ENCODE measurements around the gene CRIP1.

The CRIP1 gene

DNA sequence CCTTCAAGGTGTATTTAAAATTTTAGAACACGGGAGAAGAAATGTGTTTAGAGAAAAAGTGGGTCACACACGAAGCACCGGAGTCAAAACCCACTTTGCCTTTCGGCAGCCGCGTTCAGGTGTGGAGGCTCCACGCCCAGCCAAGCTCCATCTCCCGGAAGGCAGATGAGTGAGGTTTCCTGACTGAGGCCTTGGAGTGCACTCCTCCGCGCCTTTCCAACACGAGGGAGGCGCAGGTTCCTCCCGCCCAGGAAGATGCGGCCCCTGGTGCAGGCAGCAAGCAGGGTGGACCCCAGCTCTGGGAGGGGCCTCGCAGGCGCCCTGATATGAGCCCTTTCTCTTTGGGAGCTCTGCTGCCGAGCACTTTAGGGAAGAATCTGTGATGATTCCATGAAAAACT is 44.6 kb upstream of the CRIP1 start:
- Histone ChIP-seq H3K36me3 (ENCODE audit: control insufficient read depth in 1 of 2, insufficient read depth in 2 of 2, low read depth in 1 of 2, low read length in 2 of 2) (peaks cover 19 to 77% of the 10 kb centered on the region in 2 experiments), H3K4ac (ENCODE audit: low read depth in 1 of 2, low read length in 2 of 2) (no peak overlapping the region), H3K4me2 (ENCODE audit: low read length, poor library complexity, severe bottlenecking) (no peak overlapping the region), H3K4me3 (ENCODE audit: insufficient read depth in 1 of 2, low read depth in 1 of 2, low read length in 2 of 2) (no peak overlapping the region), H3K14ac (ENCODE audit: low read length in 2 of 2) (no peak overlapping the region), H2AFZ (ENCODE audit: low read depth, low read length) (no peak overlapping the region), H3K79me1 (replicated peaks; ENCODE audit: low read length, poor library complexity, severe bottlenecking) (peaks cover 55% of the 10 kb centered on the region), H3K27me3 (ENCODE audit: control insufficient read depth in 1 of 2, insufficient read depth in 1 of 2, low read length in 2 of 2) (no peaks in the 10 kb centered on the region), H3K4me1 (ENCODE audit: control insufficient read depth, insufficient read depth, low read depth, low read length) (peaks cover 17% of the 10 kb centered on the region), H2BK15ac (ENCODE audit: low read depth, poor library complexity, severe bottlenecking) (no peak overlapping the region), H4K91ac (ENCODE audit: low read length) (no peak overlapping the region), H3K18ac (ENCODE audit: low read depth in 1 of 2, low read length in 2 of 2) (no peak overlapping the region), H3K23ac (ENCODE audit: low read length in 2 of 2) (no peak overlapping the region), H3K9ac (ENCODE audit: low read length) (no peak overlapping the region), H2BK120ac (ENCODE audit: low read depth, low read length) (no peak overlapping the region), H3K27ac (ENCODE audit: low read length, poor library complexity, severe bottlenecking) (no peak overlapping the region), H4K8ac (ENCODE audit: low read length) (no peak overlapping the region), H2BK12ac (ENCODE audit: low read length in 2 of 2) (no peak overlapping the region), H3K9me3 (ENCODE audit: control insufficient read depth, low read length) (no peaks in the 10 kb centered on the region), H2AK5ac (ENCODE audit: low read length, severe bottlenecking) (no peak overlapping the region), H2BK5ac (ENCODE audit: low read depth, low read length, poor library complexity, severe bottlenecking) (no peak overlapping the region)
- 86% methylated on average over 17 of the region's 17 CpGs for WGBS
- no peak for DNase-seq

DNA sequence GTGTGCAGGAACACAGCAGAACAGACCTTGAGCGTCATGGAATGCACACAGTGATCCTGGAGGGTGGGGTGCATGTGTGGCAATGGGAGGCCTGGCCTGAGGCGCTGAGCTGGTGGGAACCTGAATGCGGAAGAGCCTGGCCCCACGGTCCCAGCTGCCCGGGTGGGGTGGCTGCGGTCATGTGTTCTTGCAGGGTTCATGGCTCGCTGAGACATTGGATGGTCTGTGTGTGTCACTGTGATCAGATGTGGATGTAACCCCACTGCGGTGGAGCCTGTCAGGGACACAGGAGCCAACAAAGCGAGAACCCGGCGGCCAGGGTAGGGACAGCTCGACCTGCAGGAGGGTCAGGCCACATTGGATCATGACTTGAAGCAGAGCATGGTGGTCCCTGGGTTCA is 43.9 kb upstream of the CRIP1 start:
- Histone ChIP-seq H3K9me3 (ENCODE audit: control insufficient read depth, low read length) (no peaks in the 10 kb centered on the region), H3K4me3 (ENCODE audit: insufficient read depth in 1 of 2, low read depth in 1 of 2, low read length in 2 of 2) (no peak overlapping the region), H3K23ac (ENCODE audit: low read length in 2 of 2) (no peak overlapping the region), H3K27ac (ENCODE audit: low read length, poor library complexity, severe bottlenecking) (no peak overlapping the region), H3K4ac (ENCODE audit: low read depth in 1 of 2, low read length in 2 of 2) (no peak overlapping the region), H4K91ac (ENCODE audit: low read length) (no peak overlapping the region), H3K27me3 (ENCODE audit: control insufficient read depth in 1 of 2, insufficient read depth in 1 of 2, low read length in 2 of 2) (no peaks in the 10 kb centered on the region), H2BK12ac (ENCODE audit: low read length in 2 of 2) (no peak overlapping the region), H3K14ac (ENCODE audit: low read length in 2 of 2) (no peak overlapping the region), H3K4me2 (ENCODE audit: low read length, poor library complexity, severe bottlenecking) (no peak overlapping the region), H3K4me1 (ENCODE audit: control insufficient read depth, insufficient read depth, low read depth, low read length) (peaks cover 21% of the 10 kb centered on the region), H2BK5ac (ENCODE audit: low read depth, low read length, poor library complexity, severe bottlenecking) (no peak overlapping the region), H3K9ac (ENCODE audit: low read length) (no peak overlapping the region), H2AFZ (ENCODE audit: low read depth, low read length) (no peak overlapping the region), H3K79me1 (replicated peaks; ENCODE audit: low read length, poor library complexity, severe bottlenecking) (peaks cover 60% of the 10 kb centered on the region), H2AK5ac (ENCODE audit: low read length, severe bottlenecking) (no peak overlapping the region), H4K8ac (ENCODE audit: low read length) (no peak overlapping the region), H2BK15ac (ENCODE audit: low read depth, poor library complexity, severe bottlenecking) (no peak overlapping the region), H3K36me3 (ENCODE audit: control insufficient read depth in 1 of 2, insufficient read depth in 2 of 2, low read depth in 1 of 2, low read length in 2 of 2) (peaks cover 19 to 77% of the 10 kb centered on the region in 2 experiments), H3K18ac (ENCODE audit: low read depth in 1 of 2, low read length in 2 of 2) (no peak overlapping the region), H2BK120ac (ENCODE audit: low read depth, low read length) (no peak overlapping the region)
- DNase-seq = no peak
- WGBS = 84% methylated on average over 12 of the region's 12 CpGs

- H3K79me1 ChIP-seq (replicated peaks; ENCODE audit: low read length, poor library complexity, severe bottlenecking) = peaks cover 60% of the 10 kb centered on the region
- WGBS = 96% methylated on average over 16 of the region's 17 CpGs
- H4K8ac ChIP-seq (ENCODE audit: low read length) = peak overlapping the region; percentile 40
- no peak overlapping the region for H2BK120ac ChIP-seq (ENCODE audit: low read depth, low read length)
- no peak overlapping the region for H3K4ac ChIP-seq (ENCODE audit: low read depth in 1 of 2, low read length in 2 of 2)
- H3K36me3 ChIP-seq (ENCODE audit: control insufficient read depth in 1 of 2, insufficient read depth in 2 of 2, low read depth in 1 of 2, low read length in 2 of 2) = peaks cover 19 to 77% of the 10 kb centered on the region in 2 experiments
- no peak overlapping the region for H3K23ac ChIP-seq (ENCODE audit: low read length in 2 of 2)
- H3K9ac ChIP-seq (ENCODE audit: low read length) = no peak overlapping the region
- H3K4me3 ChIP-seq (ENCODE audit: insufficient read depth in 1 of 2, low read depth in 1 of 2, low read length in 2 of 2) = no peak overlapping the region
- H2AFZ ChIP-seq (ENCODE audit: low read depth, low read length) = no peak overlapping the region
- H3K27me3 ChIP-seq (ENCODE audit: control insufficient read depth in 1 of 2, insufficient read depth in 1 of 2, low read length in 2 of 2) = no peaks in the 10 kb centered on the region
- no peak overlapping the region for H3K18ac ChIP-seq (ENCODE audit: low read depth in 1 of 2, low read length in 2 of 2)
- peaks cover 21% of the 10 kb centered on the region for H3K4me1 ChIP-seq (ENCODE audit: control insufficient read depth, insufficient read depth, low read depth, low read length)
- H3K14ac ChIP-seq (ENCODE audit: low read length in 2 of 2) = no peak overlapping the region
- no peaks in the 10 kb centered on the region for H3K9me3 ChIP-seq (ENCODE audit: control insufficient read depth, low read length)
- H2BK5ac ChIP-seq (ENCODE audit: low read depth, low read length, poor library complexity, severe bottlenecking) = no peak overlapping the region
- H3K4me2 ChIP-seq (ENCODE audit: low read length, poor library complexity, severe bottlenecking) = no peak overlapping the region
- no peak overlapping the region for H2AK5ac ChIP-seq (ENCODE audit: low read length, severe bottlenecking)
- H2BK12ac ChIP-seq (ENCODE audit: low read length in 2 of 2) = no peak overlapping the region
- no peak for DNase-seq
- peak overlapping the region; percentile 54 for H4K91ac ChIP-seq (ENCODE audit: low read length)
- no peak overlapping the region for H2BK15ac ChIP-seq (ENCODE audit: low read depth, poor library complexity, severe bottlenecking)
- no peak overlapping the region for H3K27ac ChIP-seq (ENCODE audit: low read length, poor library complexity, severe bottlenecking)
Observed at GRCh38 chr14:105444859-105445258, 41.8 kb upstream of the CRIP1 start.

DNA sequence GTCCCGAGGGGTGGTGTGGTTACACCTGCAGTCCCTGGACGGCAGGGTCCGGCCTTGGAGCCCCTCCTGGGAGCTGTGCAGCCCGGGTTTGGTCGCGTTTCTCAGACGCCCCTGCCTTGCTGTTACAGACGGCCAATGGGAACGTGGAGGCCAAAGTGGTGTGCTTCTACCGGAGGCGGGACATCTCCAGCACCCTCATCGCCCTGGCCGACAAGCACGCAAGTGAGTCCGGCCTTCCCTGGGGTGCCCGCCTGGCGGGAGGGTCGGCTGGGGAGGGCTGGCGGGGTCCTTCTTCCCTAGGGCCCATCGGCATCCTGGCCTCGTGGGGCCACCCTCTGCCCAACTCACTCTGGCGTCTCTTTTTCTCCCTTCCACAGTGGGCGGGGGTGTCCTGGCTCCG is 41.4 kb upstream of the CRIP1 start:
- Histone ChIP-seq H3K14ac (ENCODE audit: low read length in 2 of 2) (no peak overlapping the region), H3K36me3 (ENCODE audit: control insufficient read depth in 1 of 2, insufficient read depth in 2 of 2, low read depth in 1 of 2, low read length in 2 of 2) (peaks cover 23 to 77% of the 10 kb centered on the region in 2 experiments), H2AFZ (ENCODE audit: low read depth, low read length) (no peak overlapping the region), H3K23ac (ENCODE audit: low read length in 2 of 2) (no peak overlapping the region), H2BK5ac (ENCODE audit: low read depth, low read length, poor library complexity, severe bottlenecking) (no peak overlapping the region), H3K79me1 (replicated peaks; ENCODE audit: low read length, poor library complexity, severe bottlenecking) (peaks cover 58% of the 10 kb centered on the region), H3K4me2 (ENCODE audit: low read length, poor library complexity, severe bottlenecking) (no peak overlapping the region), H3K27ac (ENCODE audit: low read length, poor library complexity, severe bottlenecking) (no peak overlapping the region), H3K27me3 (ENCODE audit: control insufficient read depth in 1 of 2, insufficient read depth in 1 of 2, low read length in 2 of 2) (no peaks in the 10 kb centered on the region), H4K91ac (ENCODE audit: low read length) (no peak overlapping the region), H2BK12ac (ENCODE audit: low read length in 2 of 2) (no peak overlapping the region), H3K9ac (ENCODE audit: low read length) (no peak overlapping the region), H4K8ac (ENCODE audit: low read length) (no peak overlapping the region), H3K4me1 (ENCODE audit: control insufficient read depth, insufficient read depth, low read depth, low read length) (peaks cover 16% of the 10 kb centered on the region), H3K4ac (ENCODE audit: low read depth in 1 of 2, low read length in 2 of 2) (no peak overlapping the region), H2BK120ac (ENCODE audit: low read depth, low read length) (no peak overlapping the region), H3K18ac (ENCODE audit: low read depth in 1 of 2, low read length in 2 of 2) (no peak overlapping the region), H2BK15ac (ENCODE audit: low read depth, poor library complexity, severe bottlenecking) (no peak overlapping the region), H3K4me3 (ENCODE audit: insufficient read depth in 1 of 2, low read depth in 1 of 2, low read length in 2 of 2) (no peak overlapping the region), H3K9me3 (ENCODE audit: control insufficient read depth, low read length) (no peaks in the 10 kb centered on the region), H2AK5ac (ENCODE audit: low read length, severe bottlenecking) (no peak overlapping the region)
- no peak for DNase-seq
- 94% methylated on average over 24 of the region's 24 CpGs for WGBS

All from mesenchymal stem cell (in vitro differentiated cells and primary cell).